Osteoblast (primary cell): ENCODE results near the gene COQ7. TPM values are rescaled to one million over a fixed set of nuclear protein-coding genes. Genes with fewer than 3 reads are reported as not detected.
A peak's percentile ranks its signal among the peaks of the same experiment; 100 is the strongest.

Experiments used
- DNase-seq: peaks from one replicate; pipeline ENCODE4 v3.0.0; 2011; ENCODE audit warnings: low spot score, mixed read lengths; ENCODE audit not compliant: insufficient read length; ENCODE audit errors: missing footprints
- H2AFZ ChIP-seq: 2 replicates; pipeline ENCODE4 v1.6.0; 2011; ENCODE audit warnings: mild to moderate bottlenecking, low read length
- H3K27ac ChIP-seq: 2 replicates; pipeline ENCODE4 v1.5.1; 2011; ENCODE audit warnings: mild to moderate bottlenecking, low read depth, low read length, moderate library complexity
- H3K27me3 ChIP-seq: 2 replicates; pipeline ENCODE4 v1.6.0; 2012; ENCODE audit warnings: mild to moderate bottlenecking, control low read depth, inconsistent platforms, low read length, moderate library complexity; ENCODE audit not compliant: insufficient read depth
- H3K36me3 ChIP-seq: 2 replicates; pipeline ENCODE4 v1.5.1; 2011; ENCODE audit warnings: mild to moderate bottlenecking, low read length, control low read depth, moderate library complexity; ENCODE audit not compliant: insufficient read depth
- H3K4me1 ChIP-seq: 2 replicates; pipeline ENCODE4 v1.5.1; 2011; ENCODE audit warnings: mild to moderate bottlenecking, low read length, control low read depth, moderate library complexity; ENCODE audit not compliant: insufficient read depth
- H3K4me2 ChIP-seq: 2 replicates; pipeline ENCODE4 v1.6.0; 2011; ENCODE audit warnings: mild to moderate bottlenecking, low read length; ENCODE audit not compliant: insufficient read depth
- H3K4me3 ChIP-seq: fragments of 200-600 bp; sonication (generic); 3 replicates; pipeline ENCODE4 v1.5.1; 2012; ENCODE audit warnings: mild to moderate bottlenecking, low read length, inconsistent platforms; ENCODE audit not compliant: insufficient read depth
- H3K79me2 ChIP-seq: 2 replicates; pipeline ENCODE4 v1.6.0; 2012; ENCODE audit warnings: mild to moderate bottlenecking, low read length, control low read depth, inconsistent platforms; ENCODE audit not compliant: insufficient read depth
- H3K9me3 ChIP-seq: 2 replicates; pipeline ENCODE4 v1.5.1; 2011; ENCODE audit warnings: low read depth, low read length, control low read depth
- H4K20me1 ChIP-seq: 2 replicates; pipeline ENCODE4 v1.6.0; 2012; ENCODE audit warnings: mild to moderate bottlenecking, low read length, control low read depth; ENCODE audit not compliant: insufficient read depth
- CTCF ChIP-seq: IDR thresholded peaks from 2 replicates; pipeline ENCODE4 v1.5.1; 2011; ENCODE audit warnings: mild to moderate bottlenecking, low read depth, low read length, moderate library complexity; ENCODE audit errors: extremely low read depth
- total RNA-seq: library from RNA; depleted of rRNA; stranded (reverse); fragments of >200 nt; gene quantifications from 2 replicates; pipeline ENCODE4 v1.2.3, GENCODE V29; 2012

The COQ7 gene
- total RNA-seq, 1 donor = 17.4 TPM

GRCh38 chr16:19106625-19107020 is 39.2 kb downstream of the COQ7 start:
- TF ChIP-seq CTCF = no peak
- Histone ChIP-seq H3K4me2 (no peak overlapping the region), H4K20me1 (no peaks in the 10 kb centered on the region), H3K36me3 (no peaks in the 10 kb centered on the region), H3K9me3 (no peaks in the 10 kb centered on the region), H3K27ac (no peak overlapping the region), H3K79me2 (no peaks in the 10 kb centered on the region), H3K27me3 (no peaks in the 10 kb centered on the region), H3K4me1 (peaks cover 7% of the 10 kb centered on the region), H2AFZ (no peak overlapping the region), H3K4me3 (no peak overlapping the region)
- DNase-seq = no peak

GRCh38 chr16:19108409-19109287 is 41.2 kb downstream of the COQ7 start:
- Histone ChIP-seq H3K27me3 (no peaks in the 10 kb centered on the region), H3K4me1 (peaks cover 7% of the 10 kb centered on the region), H3K36me3 (no peaks in the 10 kb centered on the region), H3K4me2 (no peak overlapping the region), H3K27ac (no peak overlapping the region), H2AFZ (no peak overlapping the region), H4K20me1 (no peaks in the 10 kb centered on the region), H3K79me2 (no peaks in the 10 kb centered on the region), H3K9me3 (no peaks in the 10 kb centered on the region), H3K4me3 (no peak overlapping the region)
- no peak for TF ChIP-seq CTCF
- DNase-seq = peak; percentile 37

- Histone ChIP-seq H3K4me3 (no peak overlapping the region), H3K79me2 (peaks cover under 1% of the 10 kb centered on the region), H3K36me3 (no peaks in the 10 kb centered on the region), H3K4me2 (no peak overlapping the region), H2AFZ (no peak overlapping the region), H3K4me1 (peaks cover 7% of the 10 kb centered on the region), H4K20me1 (no peaks in the 10 kb centered on the region), H3K27ac (no peak overlapping the region), H3K9me3 (no peaks in the 10 kb centered on the region), H3K27me3 (no peaks in the 10 kb centered on the region)
- DNase-seq = no peak
- TF ChIP-seq CTCF = no peak
Observed at GRCh38 chr16:19109288-19109664, 41.9 kb downstream of the COQ7 start.

- no peak for TF ChIP-seq CTCF
- H3K4me2 ChIP-seq = no peak overlapping the region
- peaks cover 8% of the 10 kb centered on the region for H4K20me1 ChIP-seq
- no peak for DNase-seq
- no peak overlapping the region for H3K27ac ChIP-seq
- peaks cover 16% of the 10 kb centered on the region for H3K4me1 ChIP-seq
- no peaks in the 10 kb centered on the region for H3K9me3 ChIP-seq
- H3K27me3 ChIP-seq = no peaks in the 10 kb centered on the region
- no peak overlapping the region for H3K4me3 ChIP-seq
- peaks cover 16% of the 10 kb centered on the region for H3K79me2 ChIP-seq
- peaks cover 8% of the 10 kb centered on the region for H3K36me3 ChIP-seq
- H2AFZ ChIP-seq = no peak overlapping the region
Observed at GRCh38 chr16:19110537-19111360, 43.3 kb downstream of the COQ7 start.
